Right lobe of liver (tissue), 4 donors: ENCODE measurements around the gene TADA2B.

Source experiments
- CTCF ChIP-seq, 4 donors: fragments of 200-600 bp in 3 of 4; fragments of 450-650 bp in 1 of 4; IDR thresholded peaks; one replicate each; pipeline versions ENCODE4 v1.5.1 to v1.8.0; 2016 to 2022; ENCODE audit warnings: antibody characterized with exemption in 4 of 4, mild to moderate bottlenecking in 2 of 4
- POLR2A ChIP-seq: fragments of 450-650 bp; IDR thresholded peaks from one replicate; pipeline ENCODE4 v1.6.1; 2017; ENCODE audit warnings: antibody characterized with exemption, mild to moderate bottlenecking
- donor health status: DM: no; HTN: no; CAD: no.
- donor health status: DM: no; HTN: no; CAD: no.
- donor health status: DM: no; HTN: yes; CAD: no.

- TF ChIP-seq CTCF (IDR thresholded peaks at IDR 0.05) (no peak), POLR2A (no peak)
Observed at GRCh38 chr4:7006411-7006810, 36.8 kb upstream of the TADA2B start.
